Uterus (tissue), 4 donors: ENCODE data around the gene SUPT4H1. TPM values are rescaled to one million over a fixed set of nuclear protein-coding genes. Genes with fewer than 3 reads are reported as not detected.

Source experiments
- DNase-seq, 2 donors: peaks; one replicate each; pipeline ENCODE4 v3.0.0-alpha.2; 2019 to 2020
- H3K27ac ChIP-seq, 2 donors: fragments of 200-600 bp; sonication (generic); 1 replicate in 1 of 2; 2 replicates in 1 of 2; pipeline ENCODE4 v1.5.1; 2016 to 2018
- H3K27me3 ChIP-seq, 2 donors: fragments of 200-600 bp; sonication (generic); one replicate each; pipeline ENCODE4 v1.5.1; 2018 to 2019; ENCODE audit warnings: control low read depth in 1 of 2
- H3K36me3 ChIP-seq, 2 donors: fragments of 200-600 bp; sonication (generic); one replicate each; pipeline ENCODE4 v1.5.1; 2019; ENCODE audit warnings: control low read depth in 1 of 2
- H3K4me1 ChIP-seq, 2 donors: fragments of 200-600 bp; sonication (generic); one replicate each; pipeline ENCODE4 v1.5.1; 2018 to 2019; ENCODE audit warnings: control low read depth in 1 of 2
- H3K4me3 ChIP-seq, 2 donors: fragments of 200-600 bp; sonication (generic); 1 replicate in 1 of 2; 2 replicates in 1 of 2; pipeline ENCODE4 v1.5.1; 2018 to 2019; ENCODE audit warnings: mild to moderate bottlenecking in 1 of 2
- H3K9me3 ChIP-seq, 2 donors: fragments of 200-600 bp; sonication (generic); one replicate each; pipeline ENCODE4 v1.5.1; 2019; ENCODE audit warnings: control low read depth in 1 of 2
- POLR2A ChIP-seq, 2 donors: fragments of 450-650 bp; IDR thresholded peaks; one replicate each; pipeline ENCODE4 v1.6.1; 2016; ENCODE audit warnings: antibody characterized with exemption in 2 of 2, mild to moderate bottlenecking in 1 of 2, moderate library complexity in 1 of 2
- intact Hi-C: fragments of 100-400 bp; cut with DNase I; formaldehyde crosslinking; loops from one replicate; pipeline ENCODE4 v1.15.1; 2023; ENCODE audit warnings: low total_unique reads
- total RNA-seq, 4 donors: library from RNA; depleted of rRNA in 3 of 4; stranded (reverse); fragments of >200 nt in 3 of 4; gene quantifications; one replicate each; pipeline versions ENCODE4 v1.1.0 to v1.2.4, GENCODE V29; 2014 to 2023
- TF ChIP-seq, protein P1 (sequence below), 4 experiments: fragments of 200-600 bp in 2 of 4; fragments of 450-650 bp in 2 of 4; sonication (generic) in 2 of 4; IDR thresholded peaks; one replicate each; pipeline ENCODE4 v1.5.1; 2016 to 2019; ENCODE audit warnings: antibody characterized with exemption in 4 of 4, mild to moderate bottlenecking in 2 of 4, moderate library complexity in 1 of 4
- donor health status: DM: yes; HTN: yes; CAD: no.

Gene SUPT4H1
- total RNA-seq, 4 donors from 2014 or later, result 31.1 to 267 (median 98.1) TPM

DNA sequence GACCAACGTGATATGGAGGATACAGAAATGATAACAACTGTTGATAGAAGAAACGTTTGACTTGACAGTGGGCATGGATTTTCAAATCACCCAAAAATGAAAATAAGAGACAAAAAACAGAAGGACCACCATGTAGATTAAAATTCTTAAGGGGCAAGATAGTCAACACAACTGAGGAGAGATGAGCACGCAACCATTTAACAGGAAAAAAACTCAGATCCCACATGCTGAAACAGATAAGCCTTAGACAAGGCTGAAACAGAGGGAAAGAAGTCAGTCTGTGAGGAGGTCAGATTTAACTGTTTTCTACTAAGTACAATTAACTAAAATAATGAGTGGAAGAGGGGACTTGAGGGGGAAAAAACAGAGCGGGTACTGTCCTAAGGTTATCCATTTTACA, 44.2 kb upstream of the SUPT4H1 start:
- Histone ChIP-seq H3K36me3 (no peaks in the 10 kb centered on the region), H3K4me3 (no peak overlapping the region), H3K4me1 (no peaks in the 10 kb centered on the region), H3K27ac (no peak overlapping the region), H3K27me3 (no peaks in the 10 kb centered on the region), H3K9me3 (no peaks in the 10 kb centered on the region)
- TF ChIP-seq POLR2A (IDR thresholded peaks at IDR 0.05), result no peak
- TF ChIP-seq, protein P1, sequence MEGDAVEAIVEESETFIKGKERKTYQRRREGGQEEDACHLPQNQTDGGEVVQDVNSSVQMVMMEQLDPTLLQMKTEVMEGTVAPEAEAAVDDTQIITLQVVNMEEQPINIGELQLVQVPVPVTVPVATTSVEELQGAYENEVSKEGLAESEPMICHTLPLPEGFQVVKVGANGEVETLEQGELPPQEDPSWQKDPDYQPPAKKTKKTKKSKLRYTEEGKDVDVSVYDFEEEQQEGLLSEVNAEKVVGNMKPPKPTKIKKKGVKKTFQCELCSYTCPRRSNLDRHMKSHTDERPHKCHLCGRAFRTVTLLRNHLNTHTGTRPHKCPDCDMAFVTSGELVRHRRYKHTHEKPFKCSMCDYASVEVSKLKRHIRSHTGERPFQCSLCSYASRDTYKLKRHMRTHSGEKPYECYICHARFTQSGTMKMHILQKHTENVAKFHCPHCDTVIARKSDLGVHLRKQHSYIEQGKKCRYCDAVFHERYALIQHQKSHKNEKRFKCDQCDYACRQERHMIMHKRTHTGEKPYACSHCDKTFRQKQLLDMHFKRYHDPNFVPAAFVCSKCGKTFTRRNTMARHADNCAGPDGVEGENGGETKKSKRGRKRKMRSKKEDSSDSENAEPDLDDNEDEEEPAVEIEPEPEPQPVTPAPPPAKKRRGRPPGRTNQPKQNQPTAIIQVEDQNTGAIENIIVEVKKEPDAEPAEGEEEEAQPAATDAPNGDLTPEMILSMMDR (IDR thresholded peaks at IDR 0.05), result no peak
- intact Hi-C loops, result no loop called here
- no peak for DNase-seq

DNA sequence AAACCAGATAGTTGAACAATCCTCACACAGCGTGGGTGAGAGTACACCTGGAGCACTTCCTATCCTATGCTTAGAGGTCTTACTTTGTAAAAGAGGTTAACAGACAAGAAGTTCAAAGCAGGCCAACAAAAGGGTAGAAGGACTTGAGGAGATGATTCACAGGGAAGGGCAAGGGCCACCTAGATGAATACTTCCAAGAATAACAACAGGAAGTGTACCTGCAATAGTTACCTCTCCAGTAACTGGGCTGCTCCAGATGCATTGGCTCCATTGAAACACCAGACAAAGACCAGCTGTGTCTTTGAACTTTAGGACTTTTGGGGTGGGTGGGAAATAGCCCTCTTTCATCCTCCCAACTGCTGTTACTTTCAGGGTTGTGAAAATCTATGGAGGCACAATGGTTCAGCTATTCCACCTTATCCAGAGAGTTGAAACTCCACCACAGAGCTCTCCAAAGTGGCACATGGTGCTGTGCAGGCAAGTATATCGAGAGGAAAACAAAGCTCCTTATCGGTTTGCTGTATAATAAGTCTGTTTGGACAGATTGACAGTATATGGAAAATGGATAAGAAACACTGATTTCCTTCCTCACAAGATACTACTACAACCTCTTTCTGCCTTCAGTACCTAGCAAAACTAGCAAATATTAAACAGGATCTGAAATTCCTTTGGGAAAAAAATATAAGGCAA, 42.7 kb upstream of the SUPT4H1 start:
- intact Hi-C loops, result no loop called here
- H3K4me3 ChIP-seq, result no peak overlapping the region
- DNase-seq, result no peak
- H3K4me1 ChIP-seq, result no peaks in the 10 kb centered on the region
- H3K27ac ChIP-seq, result no peak overlapping the region
- H3K9me3 ChIP-seq, result no peaks in the 10 kb centered on the region
- TF ChIP-seq POLR2A (IDR thresholded peaks at IDR 0.05), result no peak
- TF ChIP-seq, protein P1 (IDR thresholded peaks at IDR 0.05), result no peak
- H3K27me3 ChIP-seq, result no peaks in the 10 kb centered on the region
- H3K36me3 ChIP-seq, result no peaks in the 10 kb centered on the region

DNA sequence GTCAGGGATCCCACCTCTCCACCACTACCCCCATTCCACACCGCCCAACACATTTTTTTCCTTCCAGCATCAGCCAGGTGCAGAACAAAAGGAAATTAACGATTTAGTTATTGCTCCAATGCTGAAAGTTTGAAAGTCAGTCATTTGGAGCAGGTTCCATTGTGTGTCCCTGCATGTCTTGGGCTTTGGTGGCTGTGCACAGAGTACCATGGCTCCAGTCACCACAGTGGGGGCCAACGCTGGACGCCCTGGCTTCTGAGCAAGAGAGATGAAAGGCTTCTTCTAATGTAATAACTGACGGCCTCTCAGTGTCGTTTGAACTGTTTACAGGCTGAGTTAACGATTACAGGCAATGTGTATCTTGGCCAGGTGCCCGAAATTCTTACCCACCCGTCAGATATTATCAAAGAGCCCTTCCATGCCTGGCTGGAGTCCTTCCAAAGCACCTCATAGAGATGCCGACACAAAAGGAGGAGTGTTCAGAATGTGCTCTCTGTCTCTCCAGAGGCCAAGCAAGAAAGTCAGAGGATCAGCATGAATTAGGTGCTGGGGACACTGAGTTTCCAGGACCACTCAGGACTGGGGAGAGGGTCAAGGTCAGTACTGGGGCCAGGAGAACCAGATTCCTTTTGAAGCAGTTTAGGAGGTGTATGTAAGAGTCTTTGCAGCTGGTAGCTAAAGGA, 39.4 kb upstream of the SUPT4H1 start:
- intact Hi-C loops, result no loop called here
- H3K36me3 ChIP-seq, result no peaks in the 10 kb centered on the region
- no peaks in the 10 kb centered on the region for H3K4me1 ChIP-seq
- no peak overlapping the region for H3K4me3 ChIP-seq
- H3K27me3 ChIP-seq, result no peaks in the 10 kb centered on the region
- TF ChIP-seq, protein P1 (IDR thresholded peaks at IDR 0.05), result no peak
- TF ChIP-seq POLR2A (IDR thresholded peaks at IDR 0.05), result no peak
- H3K9me3 ChIP-seq, result no peaks in the 10 kb centered on the region
- no peak overlapping the region for H3K27ac ChIP-seq
- DNase-seq, result peak in 1 of 2 donors; percentile 19

DNA sequence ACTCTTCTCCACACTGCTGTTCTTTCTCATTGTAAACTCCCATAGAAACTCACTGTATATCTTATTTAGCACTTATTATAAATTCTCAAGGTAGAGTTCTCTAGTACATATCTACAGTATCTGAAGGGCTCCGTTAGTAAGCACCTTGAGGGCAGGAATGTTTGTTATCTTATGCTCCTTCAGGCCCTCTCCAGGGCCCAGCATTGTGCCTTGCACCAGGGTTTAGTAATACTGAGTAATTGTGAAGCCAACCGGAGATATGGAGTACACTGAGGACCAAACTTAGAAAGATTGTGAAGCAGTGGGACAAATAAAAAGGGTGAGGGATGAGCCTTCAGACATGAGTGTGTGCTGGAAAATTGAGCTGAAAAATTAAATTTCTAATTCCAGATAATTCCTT, 38.9 kb upstream of the SUPT4H1 start:
- no peak for TF ChIP-seq POLR2A (IDR thresholded peaks at IDR 0.05)
- TF ChIP-seq, protein P1 (IDR thresholded peaks at IDR 0.05), result no peak
- intact Hi-C loops, result no loop called here
- no peaks in the 10 kb centered on the region for H3K36me3 ChIP-seq
- H3K9me3 ChIP-seq, result no peaks in the 10 kb centered on the region
- H3K27me3 ChIP-seq, result no peaks in the 10 kb centered on the region
- H3K4me3 ChIP-seq, result no peak overlapping the region
- no peak for DNase-seq
- H3K27ac ChIP-seq, result no peak overlapping the region
- no peaks in the 10 kb centered on the region for H3K4me1 ChIP-seq
